GM23248 (cell line): ENCODE data around the gene CMIP. TPM values are rescaled to one million over a fixed set of nuclear protein-coding genes. Genes with fewer than 3 reads are reported as not detected.

Source experiments
- DNase-seq: peaks from one replicate; pipeline ENCODE4 v3.0.0-alpha.2; 2015
- H2AFZ ChIP-seq: fragments of 200-600 bp; sonication (generic); 2 replicates; pipeline ENCODE4 v1.6.1; 2016; ENCODE audit warnings: antibody characterized with exemption
- H3F3A ChIP-seq: fragments of 200-600 bp; sonication (generic); 2 replicates; pipeline ENCODE4 v1.6.1; 2016; ENCODE audit warnings: mild to moderate bottlenecking, antibody characterized with exemption, mixed run types; ENCODE audit not compliant: insufficient read depth
- H3K27ac ChIP-seq: fragments of 200-600 bp; sonication (generic); 2 replicates; pipeline ENCODE4 v1.5.1; 2016; ENCODE audit warnings: mild to moderate bottlenecking
- H3K27me3 ChIP-seq: fragments of 200-600 bp; sonication (generic); replicated peaks from 2 replicates; pipeline ENCODE4 v1.6.1; 2016; ENCODE audit warnings: mild to moderate bottlenecking; ENCODE audit not compliant: insufficient read depth
- H3K36me3 ChIP-seq: fragments of 200-600 bp; sonication (generic); 2 replicates; pipeline ENCODE4 v1.6.1; 2016; ENCODE audit warnings: low read depth, mild to moderate bottlenecking
- H3K4me1 ChIP-seq: fragments of 200-600 bp; sonication (generic); 2 replicates; pipeline ENCODE4 v1.6.1; 2016; ENCODE audit warnings: mild to moderate bottlenecking; ENCODE audit not compliant: insufficient read depth
- H3K4me2 ChIP-seq: fragments of 200-600 bp; sonication (generic); one replicate; pipeline ENCODE4 v1.6.1; 2016; ENCODE audit warnings: mild to moderate bottlenecking; ENCODE audit not compliant: unreplicated experiment
- H3K4me3 ChIP-seq: fragments of 200-600 bp; sonication (generic); 2 replicates; pipeline ENCODE4 v1.5.1; 2016; ENCODE audit warnings: mild to moderate bottlenecking
- H3K79me2 ChIP-seq: fragments of 200-600 bp; sonication (generic); 2 replicates; pipeline ENCODE4 v1.6.1; 2016; ENCODE audit warnings: mild to moderate bottlenecking; ENCODE audit not compliant: insufficient read depth
- H3K9ac ChIP-seq: fragments of 200-600 bp; sonication (generic); 2 replicates; pipeline ENCODE4 v1.6.1; 2016; ENCODE audit warnings: mild to moderate bottlenecking
- H3K9me2 ChIP-seq: fragments of 200-600 bp; sonication (generic); 2 replicates; pipeline ENCODE4 v1.6.1; 2016; ENCODE audit warnings: mixed run types, mild to moderate bottlenecking, moderate library complexity; ENCODE audit not compliant: insufficient read depth
- H3K9me3 ChIP-seq: fragments of 200-600 bp; sonication (generic); one replicate; pipeline ENCODE4 v1.6.1; 2017; ENCODE audit warnings: low read depth
- H4K20me1 ChIP-seq: fragments of 200-600 bp; sonication (generic); 2 replicates; pipeline ENCODE4 v1.6.0; 2016; ENCODE audit not compliant: insufficient read depth
- EZH2 ChIP-seq: fragments of 200-600 bp; sonication (generic); IDR thresholded peaks from 2 replicates; pipeline ENCODE4 v1.6.1; 2018; ENCODE audit warnings: antibody characterized with exemption, mild to moderate bottlenecking; ENCODE audit not compliant: insufficient read depth, poor library complexity, severe bottlenecking
- EZH2phosphoT487 ChIP-seq: fragments of 200-600 bp; sonication (generic); IDR thresholded peaks from 2 replicates; pipeline ENCODE4 v1.6.1; 2018; ENCODE audit warnings: antibody characterized with exemption, moderate library complexity, mild to moderate bottlenecking, low read depth; ENCODE audit not compliant: insufficient read depth
- WGBS, 2 experiments: methylation state at CpG; one replicate each; pipeline ENCODE4 v1.1.6; 2015 to 2017; ENCODE audit warnings: low lambda C conversion rate in 2 of 2, low coverage in 1 of 2; ENCODE audit errors: missing lambda C conversion rate in 2 of 2; 5-methylcytosine and 5-hydroxymethylcytosine counted together
- in situ Hi-C: fragments of 300-500 bp; cut with MboI; formaldehyde crosslinking; loops from 2 replicates; pipeline ENCODE4 v1.15.0; 2020
- polyA plus RNA-seq: library from polyadenylated mRNA; unstranded; fragments of >200 nt; fragmentation: Nextera tagmentation; extraction: Ambion mirVana; gene quantifications from 2 replicates; pipeline ENCODE4 v1.2.1, GENCODE V29; 2016
- total RNA-seq: library from RNA; depleted of rRNA; stranded (reverse); fragments of >200 nt; shearing (Covaris generic); gene quantifications from 2 replicates; pipeline ENCODE4 v1.2.3, GENCODE V29; 2014

Gene CMIP
- total and polyA plus RNA-seq, 2 experiments from 2014 or later: 1.5 to 9.5 TPM

DNA sequence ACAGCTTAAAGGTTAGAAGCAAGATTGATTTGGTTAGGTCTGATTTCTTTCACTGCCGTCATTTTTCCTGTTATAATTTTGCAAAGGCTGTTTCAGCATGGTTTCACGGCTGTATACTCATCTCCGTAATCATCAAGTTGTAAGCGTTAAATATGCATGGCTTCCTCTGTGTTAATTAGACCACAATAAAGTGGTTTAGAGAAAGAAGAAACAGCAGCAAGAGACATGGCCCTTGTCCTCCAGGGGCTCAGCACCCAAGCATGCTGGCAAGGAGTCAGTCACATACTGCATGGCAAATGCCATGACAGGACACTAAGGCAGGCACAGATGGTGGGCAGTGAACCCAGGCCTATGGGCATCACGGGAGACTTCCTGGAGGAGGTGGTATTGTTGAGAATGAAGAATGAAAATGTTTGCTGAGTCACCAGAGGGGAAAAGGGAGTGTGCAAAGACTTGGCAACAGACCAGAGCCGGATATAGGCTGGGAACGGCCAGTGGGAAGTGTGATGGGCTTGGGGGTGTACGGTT, 273.1 kb downstream of the CMIP start:
- H3K4me2 ChIP-seq: no peak overlapping the region
- no peaks in the 10 kb centered on the region for H3K9me3 ChIP-seq
- no peaks in the 10 kb centered on the region for H3K36me3 ChIP-seq
- no peak for TF ChIP-seq EZH2
- no peak for TF ChIP-seq EZH2phosphoT487
- no peaks in the 10 kb centered on the region for H3K9me2 ChIP-seq
- 75 to 82% methylated on average over 8 of the region's 8 CpGs for WGBS, 2 experiments
- no peaks in the 10 kb centered on the region; the same call in none of the 2 replicates for H3F3A ChIP-seq
- H3K9ac ChIP-seq: no peak overlapping the region
- H3K4me3 ChIP-seq: no peak overlapping the region
- H4K20me1 ChIP-seq: no peaks in the 10 kb centered on the region
- no peak for DNase-seq
- no peaks in the 10 kb centered on the region for H3K4me1 ChIP-seq
- H3K27ac ChIP-seq: no peak overlapping the region
- no peak overlapping the region for H2AFZ ChIP-seq
- no peaks in the 10 kb centered on the region for H3K27me3 ChIP-seq
- in situ Hi-C loops: no loop called here
- H3K79me2 ChIP-seq: no peaks in the 10 kb centered on the region

DNA sequence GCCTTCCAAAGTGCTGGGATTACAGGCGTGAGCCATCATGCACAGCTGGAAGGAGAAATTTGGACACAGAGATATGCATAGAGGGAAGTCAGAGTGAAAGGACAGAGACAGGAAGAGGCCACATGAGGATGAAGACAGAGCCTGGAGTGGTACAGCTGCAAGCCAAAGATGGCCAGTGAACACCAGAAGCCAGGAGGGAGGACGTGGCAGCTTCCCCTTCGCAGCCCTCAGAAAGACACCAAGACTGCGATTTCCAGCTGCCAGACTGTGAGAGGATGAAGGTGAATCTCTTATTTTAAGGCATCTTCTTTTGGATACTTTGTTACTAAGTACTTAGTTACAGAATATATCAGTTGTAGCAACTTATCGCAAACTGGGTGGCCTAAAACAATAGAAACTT, 274.0 kb downstream of the CMIP start:
- Histone ChIP-seq H3K9me3 (no peaks in the 10 kb centered on the region), H3K4me1 (no peaks in the 10 kb centered on the region), H3K4me2 (no peak overlapping the region), H4K20me1 (no peaks in the 10 kb centered on the region), H3K9ac (no peak overlapping the region), H3K27me3 (no peaks in the 10 kb centered on the region), H3K9me2 (no peaks in the 10 kb centered on the region), H3K27ac (no peak overlapping the region), H3F3A (no peaks in the 10 kb centered on the region; the same call in none of the 2 replicates), H2AFZ (no peak overlapping the region; the same call in 1 of the 2 replicates), H3K36me3 (no peaks in the 10 kb centered on the region), H3K79me2 (no peaks in the 10 kb centered on the region), H3K4me3 (no peak overlapping the region)
- in situ Hi-C loops: no loop called here
- no peak for TF ChIP-seq EZH2
- no peak for DNase-seq
- WGBS, 2 experiments: 76 to 78% methylated on average over 5 of the region's 5 CpGs

- DNase-seq: no peak
- H3K79me2 ChIP-seq: no peaks in the 10 kb centered on the region
- in situ Hi-C loops: loop anchor here (10.0 kb wide), 1 partner anchor 315 kb away; no protein-coding TSS in a partner anchor
- H3K27me3 ChIP-seq: peaks cover 4% of the 10 kb centered on the region; the same call in 1 of the 2 replicates
- H3K36me3 ChIP-seq: no peaks in the 10 kb centered on the region
- H4K20me1 ChIP-seq: no peaks in the 10 kb centered on the region
- H3K9me2 ChIP-seq: no peaks in the 10 kb centered on the region
- H3K9ac ChIP-seq: no peak overlapping the region
- no peaks in the 10 kb centered on the region for H3K9me3 ChIP-seq
- H3K4me1 ChIP-seq: no peaks in the 10 kb centered on the region
- no peaks in the 10 kb centered on the region; the same call in none of the 2 replicates for H3F3A ChIP-seq
- WGBS, 2 experiments: 93 to 100% methylated on average over 2 of the region's 2 CpGs
- no peak overlapping the region for H2AFZ ChIP-seq
- TF ChIP-seq EZH2 (no peak), EZH2phosphoT487 (no peak)
- no peak overlapping the region for H3K4me3 ChIP-seq
- H3K4me2 ChIP-seq: no peak overlapping the region
- no peak overlapping the region for H3K27ac ChIP-seq
Measured at GRCh38 chr16:81719993-81720392, 275.4 kb downstream of the CMIP start.

- no peaks in the 10 kb centered on the region for H3K4me1 ChIP-seq
- no peak overlapping the region for H3K4me2 ChIP-seq
- DNase-seq: no peak
- no peak overlapping the region for H3K27ac ChIP-seq
- H2AFZ ChIP-seq: no peak overlapping the region
- no peak overlapping the region for H3K9ac ChIP-seq
- no peaks in the 10 kb centered on the region for H3K79me2 ChIP-seq
- no peaks in the 10 kb centered on the region for H3K9me3 ChIP-seq
- in situ Hi-C loops: loop anchor here (10.0 kb wide), 1 partner anchor 316 kb away; no protein-coding TSS in a partner anchor
- no peaks in the 10 kb centered on the region for H3K9me2 ChIP-seq
- WGBS, 2 experiments: 91 to 93% methylated on average over 10 of the region's 10 CpGs
- no peaks in the 10 kb centered on the region; the same call in 1 of the 2 replicates for H3F3A ChIP-seq
- no peaks in the 10 kb centered on the region for H3K36me3 ChIP-seq
- no peaks in the 10 kb centered on the region for H4K20me1 ChIP-seq
- TF ChIP-seq EZH2: no peak
- no peak for TF ChIP-seq EZH2phosphoT487
- H3K4me3 ChIP-seq: no peak overlapping the region
- peaks cover 4% of the 10 kb centered on the region; the same call in 1 of the 2 replicates for H3K27me3 ChIP-seq
Measured at GRCh38 chr16:81720973-81721906, 276.6 kb downstream of the CMIP start.
